NT2/D1 (cell line): ENCODE data around the gene MARCHF9.

Source experiments
- SUZ12 ChIP-seq: IDR thresholded peaks from 2 replicates; pipeline ENCODE4 v1.6.1; 2011; ENCODE audit not compliant: insufficient read length, insufficient read depth; ENCODE audit errors: extremely low read depth
- YY1 ChIP-seq: IDR thresholded peaks from 2 replicates; pipeline ENCODE4 v1.6.1; 2011; ENCODE audit not compliant: insufficient read length, insufficient read depth
- ZNF274 ChIP-seq: IDR thresholded peaks from 2 replicates; pipeline ENCODE4 v1.6.1; 2011; ENCODE audit warnings: mild to moderate bottlenecking, low read depth, low read length

GRCh38 chr12:57775563-57776246 is 20.8 kb downstream of the MARCHF9 start:
- TF ChIP-seq ZNF274 (no peak), SUZ12 (no peak), YY1 (no peak)
